Stimulated activated CD8-positive, alpha-beta memory T cell treated with anti-CD3 and anti-CD28 coated beads, Interleukin-4, amount 100 ng/mL, for 1 hour (primary cell): ENCODE measurements around the gene GJD4.

Source experiments
- DNase-seq, 2 donors: peaks; one replicate each; pipeline ENCODE4 v3.0.0-alpha.2; 2020; ENCODE audit warnings: low read depth in 2 of 2, low spot score in 1 of 2

GJD4 gene

DNA sequence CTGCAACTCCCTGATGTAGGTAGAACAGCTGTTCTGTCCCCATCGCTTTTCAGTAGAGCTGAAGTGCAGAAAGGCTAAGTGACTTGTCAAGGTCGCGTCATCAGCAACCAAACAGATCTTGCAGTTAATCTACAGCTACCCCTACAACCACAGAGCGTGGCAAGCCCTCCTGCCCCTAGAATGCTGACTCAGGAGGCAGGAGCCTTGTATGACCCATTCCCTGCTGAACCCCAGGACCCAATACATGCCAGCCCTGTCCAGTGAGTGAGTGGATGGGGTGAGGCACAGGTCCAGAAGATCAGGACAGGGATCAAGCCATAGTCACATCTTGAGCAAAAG is 26.6 kb upstream of the GJD4 start:
- DNase-seq, result no peak

DNA sequence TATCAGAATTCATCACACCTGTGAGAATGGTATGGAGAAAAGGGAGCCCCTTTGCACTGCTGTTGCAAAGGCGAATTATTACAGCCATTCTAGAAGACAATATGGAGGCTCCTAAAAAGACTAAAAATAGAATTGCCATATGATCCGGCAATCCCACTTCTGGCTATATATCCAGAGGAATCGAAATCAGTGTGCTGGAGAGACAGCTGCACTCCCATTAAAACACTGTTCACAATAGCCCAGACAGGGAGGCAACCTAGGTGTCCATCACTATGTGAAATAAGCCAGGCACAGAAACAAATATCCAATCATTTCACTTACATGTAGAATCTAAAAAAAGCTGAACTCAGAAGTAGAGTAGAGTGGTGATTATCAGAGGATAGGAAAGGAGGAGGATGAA is 26.0 kb upstream of the GJD4 start:
- DNase-seq, result no peak

DNA sequence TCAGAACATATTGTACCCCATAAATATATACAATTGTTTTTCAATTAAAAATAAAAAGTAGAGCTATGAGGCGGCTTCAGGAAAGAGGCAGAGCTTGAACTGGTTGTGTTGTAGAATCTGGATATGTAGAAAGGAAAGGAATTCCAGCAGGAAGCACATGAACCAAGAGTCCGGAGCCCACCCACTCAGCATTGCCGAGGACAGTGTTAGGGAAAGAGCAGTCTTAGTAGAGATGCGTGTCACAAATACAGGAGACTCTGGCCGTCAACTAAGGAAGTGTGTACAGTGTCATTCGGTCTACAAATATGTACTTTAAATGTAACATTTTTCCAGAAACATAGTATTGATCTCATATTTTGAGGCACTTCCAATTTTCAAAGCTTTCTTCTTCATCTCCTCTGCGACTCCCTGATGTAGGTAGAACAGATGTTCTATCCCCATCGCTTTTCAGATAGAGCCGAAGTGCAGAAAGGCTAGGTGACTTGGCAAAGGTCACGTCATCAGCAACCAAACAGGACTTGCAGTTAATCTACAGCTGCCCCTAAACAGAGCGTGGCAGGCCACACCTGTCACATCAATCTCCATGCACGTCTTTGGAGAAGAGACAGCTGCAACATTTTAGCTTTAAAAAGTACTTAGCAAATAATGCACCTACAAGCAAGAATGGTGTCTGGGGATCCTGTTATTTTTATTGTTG is 25.3 kb upstream of the GJD4 start:
- DNase-seq, result no peak

DNA sequence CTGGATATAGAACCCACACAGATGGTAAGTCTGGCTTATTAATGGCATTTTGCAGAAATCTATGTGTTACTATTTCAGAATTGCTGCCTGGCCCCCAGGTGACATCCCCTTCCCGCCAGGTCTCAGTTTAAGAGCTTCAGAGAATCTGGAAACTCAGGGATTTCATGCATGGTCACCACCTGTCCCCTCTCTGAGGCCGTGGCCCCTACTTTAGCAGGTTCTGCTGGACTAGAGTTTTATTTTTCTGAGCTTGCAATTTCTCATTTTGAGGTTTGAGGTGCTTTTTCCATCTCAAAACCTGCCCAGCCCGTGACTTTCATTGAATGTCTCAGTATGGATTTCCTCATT is 24.7 kb upstream of the GJD4 start:
- DNase-seq, result no peak

DNA sequence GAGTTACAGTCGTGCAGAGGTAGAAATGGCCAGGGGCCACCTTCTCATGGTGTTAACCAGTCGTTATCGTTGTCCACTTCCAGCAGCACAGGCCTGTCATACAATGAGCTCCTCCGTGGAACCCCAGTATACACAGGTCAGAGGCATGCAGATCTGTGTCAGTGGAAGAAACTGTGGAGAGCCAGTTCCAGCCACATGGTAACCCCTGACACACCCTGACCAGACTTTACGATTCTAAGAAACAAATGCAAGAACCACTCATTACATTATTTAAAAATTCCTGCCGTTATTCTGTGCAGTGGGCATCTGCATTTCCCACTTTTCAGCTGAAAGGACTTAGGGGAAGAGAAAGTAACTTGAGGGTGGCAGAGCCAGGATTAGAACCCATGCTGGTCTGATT is 23.5 kb upstream of the GJD4 start:
- DNase-seq, result no peak

DNA sequence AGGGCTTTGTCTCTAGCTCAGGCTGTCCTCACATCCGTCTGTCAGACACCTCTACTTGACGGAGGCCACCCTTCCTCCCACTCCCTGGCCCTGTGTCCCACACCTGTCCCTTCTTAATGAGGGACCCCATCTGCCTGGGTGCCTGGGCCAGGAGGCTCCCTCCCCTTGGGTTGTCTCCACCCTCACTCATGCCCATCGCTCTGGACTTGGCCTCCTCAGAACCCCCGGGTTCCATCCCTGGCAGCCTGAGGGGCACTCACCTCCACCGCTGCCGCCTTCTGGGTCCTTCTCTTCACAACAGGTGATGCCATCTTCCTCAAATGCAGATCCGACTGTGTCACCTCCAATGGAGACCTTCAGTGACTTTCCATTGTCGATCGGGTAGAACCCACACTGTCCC is 20.2 kb upstream of the GJD4 start:
- no peak for DNase-seq

DNA sequence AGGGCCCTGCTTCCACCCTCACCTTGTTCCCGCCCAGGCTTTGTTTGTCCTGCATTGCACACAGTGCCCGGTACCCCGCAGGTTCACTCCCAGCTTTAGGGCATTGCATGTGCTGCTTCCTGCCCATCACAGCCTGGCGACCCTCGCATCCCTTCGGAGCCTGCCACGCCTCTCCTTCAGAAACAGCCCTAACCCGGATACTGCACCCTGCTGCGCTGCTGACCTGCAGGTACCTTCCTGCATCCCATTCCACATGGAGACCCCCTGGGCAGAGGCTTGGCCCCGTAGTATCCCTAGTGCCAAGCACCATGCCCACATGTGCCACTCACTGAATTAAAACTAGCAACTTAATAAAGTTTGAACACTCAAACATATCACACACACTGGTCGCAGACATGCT is 19.8 kb upstream of the GJD4 start:
- no peak for DNase-seq

DNA sequence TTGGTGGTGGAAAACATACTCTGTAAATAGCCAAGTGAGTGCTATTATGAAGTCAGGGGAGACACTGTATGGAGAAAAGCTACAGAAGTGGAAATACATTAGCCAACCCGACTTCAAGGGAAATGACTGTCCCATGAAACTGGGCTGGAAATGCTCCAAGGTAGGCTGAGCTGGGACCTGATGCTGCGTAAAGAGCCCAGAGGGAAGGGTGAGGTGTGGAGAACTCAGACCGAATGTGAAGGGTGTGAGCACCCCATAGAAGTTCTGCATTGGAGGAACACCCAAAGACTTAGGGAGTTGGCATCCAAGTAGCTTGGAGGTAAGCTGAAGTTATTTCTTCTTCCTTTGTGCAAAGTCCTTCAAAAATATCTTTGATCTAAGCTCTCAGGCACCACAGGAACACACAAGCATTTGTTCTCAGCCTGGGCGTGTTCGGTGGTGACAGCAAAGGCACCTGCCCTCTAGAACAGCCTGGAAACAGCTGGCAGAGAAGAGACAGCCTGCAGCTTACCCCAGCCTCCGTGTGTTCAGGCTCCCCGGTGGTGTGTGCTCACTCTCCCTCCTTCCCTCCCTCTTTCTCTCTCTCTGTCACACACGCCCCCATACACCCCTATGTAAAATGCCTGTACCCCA is 19.1 kb upstream of the GJD4 start:
- DNase-seq, result no peak

DNA sequence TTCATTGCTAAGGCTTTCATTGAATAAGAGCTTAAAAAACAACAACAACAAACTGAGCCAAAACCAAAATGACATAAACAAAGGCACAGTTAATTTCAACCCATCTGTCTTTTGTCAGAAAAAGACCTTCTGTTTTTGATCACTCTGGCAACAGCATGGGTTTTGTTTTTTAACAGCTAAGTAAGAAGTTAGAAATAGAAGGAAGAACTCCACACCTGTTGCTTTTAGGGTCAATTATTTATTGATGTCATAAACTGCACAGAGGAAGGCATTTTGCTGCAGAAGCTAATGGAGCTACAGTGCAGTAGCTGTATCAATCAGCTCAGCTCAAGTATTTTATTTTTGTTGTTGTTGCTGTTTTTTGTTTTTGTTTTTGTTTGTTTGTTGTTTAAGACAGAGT is 16.3 kb upstream of the GJD4 start:
- DNase-seq, result no peak

DNA sequence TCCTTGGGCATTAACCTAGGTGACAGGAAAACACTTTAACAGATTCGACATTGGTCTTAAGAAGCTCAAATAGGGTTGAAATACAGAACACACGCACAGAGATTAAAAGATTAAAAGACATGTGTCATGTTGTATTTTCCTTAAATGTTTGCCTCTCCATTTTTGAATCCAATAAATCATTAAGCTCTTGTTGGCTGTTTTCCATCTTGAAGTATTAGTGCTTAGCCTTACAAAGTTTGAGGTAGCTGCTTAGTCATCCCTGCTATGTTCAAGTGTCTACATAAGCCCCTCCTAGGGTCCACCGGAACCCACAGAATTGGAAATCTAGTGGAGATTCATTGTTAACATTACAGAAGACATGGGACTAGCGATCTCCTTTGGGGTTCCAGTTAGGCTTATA is 12.7 kb upstream of the GJD4 start:
- DNase-seq, result no peak

DNA sequence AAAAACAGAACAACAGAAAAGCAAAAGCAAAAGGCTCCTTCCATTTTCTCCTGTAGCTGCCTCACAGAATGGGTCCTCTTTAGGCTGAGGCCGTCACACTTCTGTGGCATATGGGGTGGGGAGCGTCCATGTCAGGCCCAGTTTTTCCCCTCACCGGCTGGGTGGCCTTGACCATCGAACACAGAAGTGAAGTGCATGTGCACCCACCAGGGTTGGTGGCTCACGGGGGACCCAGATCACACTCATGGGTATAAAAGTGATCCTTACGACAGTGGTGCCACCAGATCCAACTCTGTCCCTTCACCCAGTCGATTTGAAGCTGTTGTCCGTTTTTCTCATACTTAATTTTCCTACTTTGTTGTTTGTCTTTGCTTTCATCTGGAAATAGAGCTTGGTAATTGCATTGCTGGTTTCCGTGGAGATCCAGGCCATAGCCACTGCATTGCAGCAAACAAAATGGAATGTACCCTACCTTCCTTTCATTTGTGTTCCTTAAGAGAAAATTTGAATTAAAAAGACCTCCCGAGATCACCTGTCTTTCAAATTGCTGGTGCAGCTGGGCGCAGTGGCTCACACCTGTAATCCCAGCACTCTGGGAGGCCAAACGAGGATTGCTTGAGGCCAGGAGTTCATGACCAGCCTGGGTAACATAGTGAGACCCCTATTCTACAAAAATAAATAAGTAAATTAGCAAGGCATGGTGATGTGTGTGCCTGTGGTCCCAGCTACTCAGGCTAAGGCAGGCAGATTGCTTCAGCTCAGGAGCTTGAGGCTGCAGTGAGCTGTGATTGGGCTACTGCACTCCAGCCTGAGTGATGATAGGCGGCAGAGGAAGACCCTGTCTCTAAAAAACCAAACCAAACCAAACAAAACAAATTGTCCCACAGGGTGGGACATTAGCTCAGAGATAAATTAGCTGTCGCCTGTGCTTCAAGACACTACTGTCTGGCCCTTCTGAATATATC is 10.7 kb upstream of the GJD4 start:
- no peak for DNase-seq

DNA sequence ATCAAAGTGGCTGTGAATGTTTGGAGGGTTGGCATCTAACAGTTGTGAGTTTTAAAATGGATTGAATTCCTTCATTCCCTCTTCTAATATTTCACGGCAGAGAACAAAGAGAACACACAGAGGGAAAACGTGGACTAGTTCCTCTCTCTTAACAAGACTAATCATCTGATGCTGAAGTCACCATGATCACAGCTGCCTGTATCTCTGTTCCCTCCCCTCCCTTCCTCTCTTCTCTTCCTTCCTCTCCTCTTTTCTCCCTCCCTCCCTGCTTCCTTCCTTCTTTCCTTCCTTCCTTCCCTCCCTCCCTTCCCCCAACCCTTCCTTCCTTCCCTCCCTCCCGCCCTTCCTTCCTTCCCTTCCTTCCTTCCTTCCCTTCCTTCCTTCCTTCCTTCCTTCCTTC is 10.0 kb upstream of the GJD4 start:
- DNase-seq, result no peak

DNA sequence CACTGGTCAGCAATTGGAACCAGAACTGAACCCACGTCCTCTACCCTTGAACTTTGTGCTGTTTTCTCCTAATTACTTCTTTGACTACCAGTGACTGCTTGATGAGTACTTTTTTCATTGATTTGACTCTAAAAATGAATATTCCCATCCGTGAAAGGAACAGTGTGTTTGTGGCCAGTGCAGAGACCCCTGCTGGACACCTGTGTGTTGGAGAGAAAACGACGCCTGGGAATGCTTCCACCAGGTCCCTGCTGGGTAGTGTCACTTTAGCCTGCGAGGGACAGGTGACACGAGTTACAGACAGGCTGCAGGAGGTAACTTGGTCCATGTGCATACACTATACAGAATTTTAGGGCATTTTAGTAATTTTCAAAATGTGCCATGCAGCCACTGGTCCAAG is 6.8 kb upstream of the GJD4 start:
- no peak for DNase-seq

DNA sequence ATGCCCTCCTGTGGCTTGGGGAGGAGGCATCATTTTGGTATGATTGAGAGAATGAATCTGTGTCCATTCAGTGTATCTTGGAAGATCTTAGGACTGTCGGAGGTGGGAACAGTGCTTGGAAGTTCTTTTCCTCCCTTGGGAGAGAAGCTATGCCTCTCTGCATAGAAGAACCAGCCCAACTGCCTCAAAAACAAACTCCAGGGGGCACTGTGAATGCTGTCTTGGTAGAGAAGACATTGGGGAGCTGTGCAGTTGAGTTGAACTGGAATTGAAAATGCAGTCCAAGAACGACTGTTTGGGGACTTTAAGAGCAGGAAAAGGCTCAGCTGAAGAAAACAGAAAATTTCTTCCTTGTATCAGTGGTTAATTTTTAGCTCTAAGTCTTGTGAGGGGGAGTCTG is 4.9 kb upstream of the GJD4 start:
- DNase-seq, result no peak

DNA sequence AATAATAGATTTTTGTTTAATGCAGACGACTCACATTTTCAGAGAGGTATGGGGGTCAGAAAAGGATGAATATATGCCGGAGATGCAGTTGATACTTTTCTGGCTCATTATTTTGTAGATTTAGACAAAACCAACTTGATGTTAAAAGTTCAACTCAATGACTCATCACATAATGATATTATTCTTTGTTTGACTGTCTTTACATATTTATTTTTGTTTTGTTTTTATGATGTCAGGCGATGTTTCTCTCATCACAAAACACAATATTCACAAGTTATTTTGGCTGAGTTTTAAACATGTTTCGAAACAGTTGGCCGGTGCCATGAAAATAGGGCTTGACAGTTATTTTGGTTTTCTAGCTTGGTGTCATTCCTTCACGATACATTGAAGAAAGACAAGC is 1.3 kb downstream of the GJD4 start:
- DNase-seq, result no peak

DNA sequence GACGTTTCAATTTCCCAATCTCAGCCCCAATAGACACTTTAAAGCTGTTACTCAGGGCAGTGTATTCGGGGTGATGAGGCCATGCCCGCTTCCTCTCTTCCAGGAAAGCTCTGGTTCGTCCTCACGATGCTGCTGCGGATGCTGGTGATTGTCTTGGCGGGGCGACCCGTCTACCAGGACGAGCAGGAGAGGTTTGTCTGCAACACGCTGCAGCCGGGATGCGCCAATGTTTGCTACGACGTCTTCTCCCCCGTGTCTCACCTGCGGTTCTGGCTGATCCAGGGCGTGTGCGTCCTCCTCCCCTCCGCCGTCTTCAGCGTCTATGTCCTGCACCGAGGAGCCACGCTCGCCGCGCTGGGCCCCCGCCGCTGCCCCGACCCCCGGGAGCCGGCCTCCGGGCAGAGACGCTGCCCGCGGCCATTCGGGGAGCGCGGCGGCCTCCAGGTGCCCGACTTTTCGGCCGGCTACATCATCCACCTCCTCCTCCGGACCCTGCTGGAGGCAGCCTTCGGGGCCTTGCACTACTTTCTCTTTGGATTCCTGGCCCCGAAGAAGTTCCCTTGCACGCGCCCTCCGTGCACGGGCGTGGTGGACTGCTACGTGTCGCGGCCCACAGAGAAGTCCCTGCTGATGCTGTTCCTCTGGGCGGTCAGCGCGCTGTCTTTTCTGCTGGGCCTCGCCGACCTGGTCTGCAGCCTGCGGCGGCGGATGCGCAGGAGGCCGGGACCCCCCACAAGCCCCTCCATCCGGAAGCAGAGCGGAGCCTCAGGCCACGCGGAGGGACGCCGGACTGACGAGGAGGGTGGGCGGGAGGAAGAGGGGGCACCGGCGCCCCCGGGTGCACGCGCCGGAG is 2.6 kb downstream of the GJD4 start:
- DNase-seq, result no peak

DNA sequence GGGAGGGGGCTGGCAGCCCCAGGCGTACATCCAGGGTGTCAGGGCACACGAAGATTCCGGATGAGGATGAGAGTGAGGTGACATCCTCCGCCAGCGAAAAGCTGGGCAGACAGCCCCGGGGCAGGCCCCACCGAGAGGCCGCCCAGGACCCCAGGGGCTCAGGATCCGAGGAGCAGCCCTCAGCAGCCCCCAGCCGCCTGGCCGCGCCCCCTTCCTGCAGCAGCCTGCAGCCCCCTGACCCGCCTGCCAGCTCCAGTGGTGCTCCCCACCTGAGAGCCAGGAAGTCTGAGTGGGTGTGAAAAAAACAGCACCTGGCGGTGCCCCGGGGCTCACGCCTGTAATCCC is 3.2 kb downstream of the GJD4 start:
- DNase-seq, result no peak

DNA sequence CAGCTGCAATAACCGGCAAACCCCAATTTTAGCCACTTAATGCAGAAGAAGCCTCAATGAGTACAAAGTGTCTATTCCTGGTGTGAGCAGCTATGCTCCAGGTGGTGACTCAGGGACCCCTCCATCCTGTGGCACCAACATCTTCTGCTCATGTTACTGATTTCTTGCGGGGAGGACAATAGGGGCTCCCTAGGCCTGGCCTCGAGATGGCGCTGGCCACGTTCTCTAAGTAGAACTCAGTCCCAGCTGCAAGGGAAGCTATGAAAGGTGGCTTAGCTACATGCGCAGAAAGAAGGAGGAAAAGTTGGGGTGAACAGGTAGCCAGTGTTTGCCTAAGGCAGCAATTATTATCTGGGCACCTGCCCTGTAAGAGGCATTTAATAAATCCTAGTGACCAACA is 6.6 kb downstream of the GJD4 start:
- DNase-seq, result no peak

DNA sequence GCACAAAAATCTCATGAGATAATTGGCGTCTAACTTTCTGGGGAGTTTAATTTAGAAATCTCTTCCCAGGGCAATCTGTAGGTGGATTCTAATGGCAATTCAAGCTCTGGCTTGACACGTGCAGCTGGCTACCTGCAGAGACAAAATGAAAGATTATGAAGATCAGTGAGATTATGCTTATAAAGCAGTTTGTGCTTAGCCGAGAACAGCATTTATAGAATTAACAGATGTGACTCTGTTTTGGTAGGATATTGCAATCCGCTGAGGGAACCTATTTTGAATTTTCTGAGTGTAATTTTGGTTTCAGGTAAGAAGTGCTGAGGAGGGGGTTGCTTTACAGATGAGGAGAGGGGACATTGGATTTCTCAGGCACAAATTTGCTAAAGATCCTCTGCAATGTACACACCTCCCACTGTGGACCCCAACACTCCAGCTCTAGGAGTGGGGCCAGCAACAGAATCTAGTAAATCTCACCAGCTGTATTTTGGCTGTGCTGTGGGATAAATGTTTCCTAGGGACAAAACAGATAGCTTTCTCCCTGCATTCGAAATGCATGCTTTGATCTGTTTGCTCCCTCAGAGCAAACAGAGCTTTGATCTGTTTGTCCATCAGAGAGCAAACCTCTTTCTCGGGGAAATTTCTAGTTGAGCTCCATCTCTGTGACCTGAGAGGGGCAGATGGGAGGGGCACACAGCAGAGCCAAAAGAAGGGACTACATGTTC is 7.4 kb downstream of the GJD4 start:
- DNase-seq, result no peak

DNA sequence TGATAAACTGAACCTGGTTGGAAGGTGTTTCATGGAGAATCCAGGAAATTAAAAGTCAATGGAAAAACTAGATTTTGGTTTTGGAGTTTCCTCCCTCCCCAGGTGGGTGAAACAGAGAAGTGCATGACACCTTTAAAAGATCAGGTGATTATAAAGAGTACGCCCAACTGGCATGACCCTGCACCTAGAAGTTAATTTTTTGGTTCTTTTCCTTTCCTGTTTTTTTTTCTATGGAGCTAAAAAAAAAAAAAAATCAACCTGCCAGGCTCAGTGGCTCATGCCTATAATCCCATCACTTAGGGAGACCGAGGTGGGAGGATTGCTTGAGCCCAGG is 7.9 kb downstream of the GJD4 start:
- DNase-seq, result no peak

DNA sequence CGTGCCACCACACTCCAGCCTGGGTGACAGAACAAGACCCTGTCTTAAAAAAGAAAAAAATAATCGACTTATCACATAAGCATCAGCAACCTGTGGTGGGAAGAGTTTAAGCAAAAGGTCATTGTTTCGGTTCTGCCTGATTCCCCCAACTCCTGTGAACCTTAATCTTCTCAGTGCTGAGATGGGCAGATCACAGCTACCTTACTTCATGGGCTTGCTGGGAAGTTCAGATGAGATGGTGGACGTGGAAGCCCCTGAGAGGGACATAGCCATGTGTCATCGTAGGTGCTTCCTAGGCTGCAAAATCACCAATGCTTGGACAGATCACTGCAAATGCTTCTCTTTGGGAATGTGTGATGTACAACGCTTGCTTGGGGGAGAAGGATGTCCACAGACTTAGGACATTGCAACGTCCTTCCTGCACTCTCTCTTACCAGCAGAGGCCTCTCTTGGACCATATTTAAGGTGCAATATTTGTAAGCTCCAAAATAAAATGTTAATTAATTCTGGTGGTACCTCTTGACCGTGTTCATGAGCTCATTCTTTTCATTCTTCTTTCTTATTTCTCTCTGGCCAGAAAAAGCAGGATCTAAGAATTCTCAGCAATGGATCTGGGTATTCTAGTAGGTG is 8.6 kb downstream of the GJD4 start:
- DNase-seq, result no peak
